GM10847 (cell line): Measurements from ENCODE around the gene SYNJ2.

Experiments used
- POLR2A ChIP-seq: IDR thresholded peaks from 2 replicates; pipeline ENCODE4 v1.6.1; 2011; ENCODE audit not compliant: insufficient read length; ENCODE audit errors: extremely low read depth

SYNJ2 gene, protein sequence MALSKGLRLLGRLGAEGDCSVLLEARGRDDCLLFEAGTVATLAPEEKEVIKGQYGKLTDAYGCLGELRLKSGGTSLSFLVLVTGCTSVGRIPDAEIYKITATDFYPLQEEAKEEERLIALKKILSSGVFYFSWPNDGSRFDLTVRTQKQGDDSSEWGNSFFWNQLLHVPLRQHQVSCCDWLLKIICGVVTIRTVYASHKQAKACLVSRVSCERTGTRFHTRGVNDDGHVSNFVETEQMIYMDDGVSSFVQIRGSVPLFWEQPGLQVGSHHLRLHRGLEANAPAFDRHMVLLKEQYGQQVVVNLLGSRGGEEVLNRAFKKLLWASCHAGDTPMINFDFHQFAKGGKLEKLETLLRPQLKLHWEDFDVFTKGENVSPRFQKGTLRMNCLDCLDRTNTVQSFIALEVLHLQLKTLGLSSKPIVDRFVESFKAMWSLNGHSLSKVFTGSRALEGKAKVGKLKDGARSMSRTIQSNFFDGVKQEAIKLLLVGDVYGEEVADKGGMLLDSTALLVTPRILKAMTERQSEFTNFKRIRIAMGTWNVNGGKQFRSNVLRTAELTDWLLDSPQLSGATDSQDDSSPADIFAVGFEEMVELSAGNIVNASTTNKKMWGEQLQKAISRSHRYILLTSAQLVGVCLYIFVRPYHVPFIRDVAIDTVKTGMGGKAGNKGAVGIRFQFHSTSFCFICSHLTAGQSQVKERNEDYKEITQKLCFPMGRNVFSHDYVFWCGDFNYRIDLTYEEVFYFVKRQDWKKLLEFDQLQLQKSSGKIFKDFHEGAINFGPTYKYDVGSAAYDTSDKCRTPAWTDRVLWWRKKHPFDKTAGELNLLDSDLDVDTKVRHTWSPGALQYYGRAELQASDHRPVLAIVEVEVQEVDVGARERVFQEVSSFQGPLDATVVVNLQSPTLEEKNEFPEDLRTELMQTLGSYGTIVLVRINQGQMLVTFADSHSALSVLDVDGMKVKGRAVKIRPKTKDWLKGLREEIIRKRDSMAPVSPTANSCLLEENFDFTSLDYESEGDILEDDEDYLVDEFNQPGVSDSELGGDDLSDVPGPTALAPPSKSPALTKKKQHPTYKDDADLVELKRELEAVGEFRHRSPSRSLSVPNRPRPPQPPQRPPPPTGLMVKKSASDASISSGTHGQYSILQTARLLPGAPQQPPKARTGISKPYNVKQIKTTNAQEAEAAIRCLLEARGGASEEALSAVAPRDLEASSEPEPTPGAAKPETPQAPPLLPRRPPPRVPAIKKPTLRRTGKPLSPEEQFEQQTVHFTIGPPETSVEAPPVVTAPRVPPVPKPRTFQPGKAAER (N-terminal part only)

DNA sequence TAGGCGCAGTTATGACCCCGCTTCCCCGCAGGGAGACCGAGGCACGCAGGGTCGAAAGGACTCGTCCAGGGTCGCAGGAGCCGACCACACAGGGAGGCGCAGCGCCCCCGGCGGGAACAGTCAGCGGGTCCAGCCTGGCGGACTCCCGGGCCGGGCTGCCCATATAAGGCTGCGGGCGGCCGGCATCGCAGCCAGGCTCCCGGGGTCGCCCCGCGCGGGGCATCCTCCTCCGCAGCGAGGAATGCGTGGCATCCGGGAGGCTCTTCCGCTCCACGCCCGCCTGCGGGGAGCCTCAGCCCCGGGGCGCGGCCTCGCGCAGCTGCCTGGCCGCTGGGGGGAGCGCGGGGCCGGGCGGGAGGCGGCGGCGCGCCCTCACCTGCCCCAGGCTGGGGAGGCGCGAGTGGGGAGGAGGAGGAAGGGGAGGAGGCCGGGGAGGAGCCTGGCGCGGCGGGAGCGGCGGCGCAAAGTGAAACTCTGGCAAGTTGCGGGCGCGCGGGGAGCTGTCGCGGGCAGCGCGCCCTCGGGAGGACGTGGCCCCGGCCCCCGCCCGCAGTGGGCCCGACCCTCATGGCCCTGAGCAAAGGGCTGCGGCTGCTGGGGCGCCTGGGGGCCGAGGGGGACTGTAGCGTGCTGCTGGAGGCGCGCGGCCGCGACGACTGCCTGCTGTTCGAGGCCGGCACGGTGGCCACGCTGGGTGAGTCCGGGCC, at the start of gene SYNJ2:
Gene SYNJ2 (plus strand): TSS at position 469 of the 707 bp plus-strand sequence. CDS start 99 bp downstream, at position 568.
- peak; percentile 8 for TF ChIP-seq POLR2A

DNA sequence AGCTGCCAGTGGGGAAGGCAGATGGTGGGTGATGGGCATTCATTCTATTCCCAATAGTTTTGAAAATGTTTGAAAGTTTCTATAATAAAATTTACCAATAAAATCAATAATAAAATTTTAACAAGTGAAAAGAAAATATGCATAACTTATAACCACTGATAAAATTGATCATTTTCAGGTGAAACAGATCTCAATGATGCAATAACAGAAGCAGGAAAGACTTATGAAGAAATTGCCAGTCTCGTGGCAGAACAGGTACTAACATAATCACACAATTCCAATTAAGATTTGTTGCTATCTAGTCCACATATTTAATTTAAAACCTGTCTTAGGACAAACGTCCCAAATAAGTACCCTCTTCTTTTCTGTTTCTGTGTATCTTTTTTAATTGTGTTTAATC, 45.9 kb upstream of the SYNJ2 start:
- no peak for TF ChIP-seq POLR2A

DNA sequence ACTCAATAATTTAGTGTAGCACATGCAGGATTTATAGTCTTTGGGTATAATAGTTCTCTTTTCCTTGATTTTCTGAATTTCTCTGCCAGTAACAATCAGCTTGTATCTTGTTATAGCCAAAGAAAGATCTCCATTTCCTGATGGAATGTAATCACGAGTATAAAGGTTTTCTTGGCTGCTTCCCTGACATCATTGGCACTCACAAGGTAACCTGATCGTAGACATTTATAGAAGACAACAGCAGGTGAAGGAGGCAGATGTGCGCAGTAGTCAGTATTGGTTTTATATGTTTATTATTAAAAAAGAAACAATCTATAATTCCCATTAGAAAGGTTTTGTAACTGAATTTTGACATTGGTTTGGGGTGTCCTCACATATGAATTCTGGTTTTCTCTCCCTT, 44.3 kb upstream of the SYNJ2 start:
- no peak for TF ChIP-seq POLR2A

DNA sequence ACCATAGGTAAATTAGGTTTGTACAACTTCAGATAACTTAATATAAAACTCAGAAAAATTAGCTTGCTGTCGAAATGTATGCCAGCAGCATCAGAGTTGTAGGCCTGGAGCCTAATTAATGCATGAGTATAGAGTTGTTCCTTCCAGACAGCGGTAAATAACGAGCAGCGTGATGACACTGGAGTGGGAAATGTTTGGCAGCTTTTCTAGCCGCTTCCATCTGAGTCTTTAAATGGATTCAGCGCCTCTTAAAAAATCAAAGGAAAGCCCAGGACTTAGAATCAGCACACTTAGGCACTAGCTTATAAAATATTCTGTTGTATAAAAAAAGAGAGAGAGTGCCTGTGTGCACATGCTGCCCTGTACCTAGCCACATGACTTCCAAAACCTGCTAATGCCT, 43.7 kb upstream of the SYNJ2 start:
- TF ChIP-seq POLR2A = no peak

DNA sequence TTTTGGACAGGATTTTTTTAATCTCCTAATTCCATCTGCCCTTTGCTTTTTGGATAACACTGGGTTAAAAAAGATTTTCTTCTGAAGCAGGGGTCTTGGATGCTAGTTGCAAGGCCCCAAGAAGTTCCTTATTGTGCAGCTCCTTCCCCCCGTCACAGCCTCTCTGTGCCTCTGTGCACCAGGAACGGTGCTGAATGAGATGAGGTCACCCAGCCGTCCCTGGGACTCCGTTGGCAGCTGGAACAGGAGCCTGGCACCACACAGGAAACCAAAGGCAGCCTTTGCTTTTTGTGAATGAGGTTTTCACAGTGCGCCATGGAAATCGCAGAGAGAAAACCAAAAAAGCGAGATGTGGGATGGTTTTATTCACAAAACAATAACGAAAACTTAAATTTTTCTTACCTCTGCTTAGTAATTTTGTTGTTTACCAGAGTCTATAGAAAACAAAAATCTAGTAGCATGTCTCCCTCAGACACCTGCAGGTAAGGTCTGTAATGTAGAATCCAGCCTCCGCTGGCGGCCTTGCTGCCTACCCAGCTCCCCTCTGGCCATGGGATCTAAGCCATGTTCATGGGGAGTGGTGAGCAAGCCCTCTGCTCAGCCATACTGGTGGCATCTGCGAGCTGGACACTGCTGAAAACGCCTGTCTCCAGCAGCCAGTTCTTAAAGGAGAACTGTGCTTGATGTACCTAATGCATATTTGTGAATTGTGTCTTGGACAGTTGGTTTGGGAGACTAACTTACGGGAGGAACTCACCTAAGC, 40.4 kb upstream of the SYNJ2 start:
- no peak for TF ChIP-seq POLR2A

DNA sequence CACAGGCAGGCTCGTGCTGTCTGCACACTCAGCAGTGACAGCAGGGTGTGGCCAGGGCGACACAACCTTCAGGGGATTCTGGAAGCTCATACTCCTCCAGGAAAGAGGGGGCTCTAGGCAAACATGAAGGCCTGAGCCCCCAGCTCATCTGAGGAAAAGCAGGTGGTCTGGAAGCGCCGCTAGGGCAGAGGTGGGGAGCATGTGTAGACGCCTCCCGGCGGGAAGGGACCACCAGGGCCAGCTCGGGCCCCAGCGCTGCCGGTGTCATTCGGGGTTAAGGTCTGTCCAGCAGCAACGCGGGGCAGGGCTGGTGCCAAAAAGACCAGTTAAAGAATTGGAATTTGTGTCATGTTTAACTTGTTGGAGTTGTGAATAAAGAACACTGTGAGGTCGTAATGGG, 39.3 kb upstream of the SYNJ2 start:
- TF ChIP-seq POLR2A = no peak

DNA sequence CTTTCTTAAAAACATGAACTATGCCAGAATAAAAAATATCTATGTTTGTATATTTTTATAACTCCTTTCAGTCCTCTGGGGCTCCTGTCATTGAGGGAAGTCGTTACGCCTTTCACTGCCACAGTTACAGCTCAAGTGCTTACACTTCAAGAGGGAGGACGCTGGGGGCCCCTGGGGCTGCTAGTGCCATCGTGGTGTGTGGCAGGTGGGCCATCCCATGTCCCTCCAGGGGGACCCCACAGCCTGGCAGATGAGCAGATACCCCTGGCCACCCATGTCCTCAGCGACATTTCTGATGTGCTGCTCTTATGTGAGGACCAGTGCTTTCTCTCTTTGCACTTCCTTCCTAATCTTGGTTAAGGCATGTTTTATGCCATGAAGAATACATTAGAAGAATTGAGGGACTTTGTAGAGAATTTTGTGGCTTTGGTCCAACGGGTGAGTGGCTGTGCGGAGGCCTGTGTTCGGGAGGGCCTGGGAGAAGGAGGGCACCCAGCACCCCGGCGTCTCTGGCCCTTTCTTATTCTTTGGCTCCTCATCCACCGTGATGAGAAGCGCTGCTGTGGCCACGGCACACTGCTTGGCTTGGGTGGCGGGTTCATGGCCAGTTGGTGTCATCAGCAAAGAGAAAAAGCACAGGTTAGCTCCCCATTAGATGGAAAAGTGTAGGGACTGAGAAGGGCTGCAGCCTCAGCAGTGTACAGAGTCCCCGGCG, 38.3 kb upstream of the SYNJ2 start:
- no peak for TF ChIP-seq POLR2A

DNA sequence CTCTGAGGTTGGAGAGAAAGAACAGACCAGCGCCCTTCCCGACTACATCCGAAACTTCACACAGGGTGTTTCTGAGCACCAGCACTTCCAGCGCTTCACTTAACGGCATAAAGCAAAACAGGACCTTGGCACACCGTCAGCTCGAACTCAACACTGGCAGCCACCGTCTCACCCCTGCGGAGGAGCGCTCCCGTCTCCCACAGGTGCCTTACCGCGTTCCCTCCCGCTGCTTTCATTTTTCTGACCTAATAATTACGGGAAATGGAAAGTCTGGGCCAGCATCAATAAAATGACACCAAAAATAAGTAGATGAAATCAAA, 37.7 kb upstream of the SYNJ2 start:
- TF ChIP-seq POLR2A = no peak

DNA sequence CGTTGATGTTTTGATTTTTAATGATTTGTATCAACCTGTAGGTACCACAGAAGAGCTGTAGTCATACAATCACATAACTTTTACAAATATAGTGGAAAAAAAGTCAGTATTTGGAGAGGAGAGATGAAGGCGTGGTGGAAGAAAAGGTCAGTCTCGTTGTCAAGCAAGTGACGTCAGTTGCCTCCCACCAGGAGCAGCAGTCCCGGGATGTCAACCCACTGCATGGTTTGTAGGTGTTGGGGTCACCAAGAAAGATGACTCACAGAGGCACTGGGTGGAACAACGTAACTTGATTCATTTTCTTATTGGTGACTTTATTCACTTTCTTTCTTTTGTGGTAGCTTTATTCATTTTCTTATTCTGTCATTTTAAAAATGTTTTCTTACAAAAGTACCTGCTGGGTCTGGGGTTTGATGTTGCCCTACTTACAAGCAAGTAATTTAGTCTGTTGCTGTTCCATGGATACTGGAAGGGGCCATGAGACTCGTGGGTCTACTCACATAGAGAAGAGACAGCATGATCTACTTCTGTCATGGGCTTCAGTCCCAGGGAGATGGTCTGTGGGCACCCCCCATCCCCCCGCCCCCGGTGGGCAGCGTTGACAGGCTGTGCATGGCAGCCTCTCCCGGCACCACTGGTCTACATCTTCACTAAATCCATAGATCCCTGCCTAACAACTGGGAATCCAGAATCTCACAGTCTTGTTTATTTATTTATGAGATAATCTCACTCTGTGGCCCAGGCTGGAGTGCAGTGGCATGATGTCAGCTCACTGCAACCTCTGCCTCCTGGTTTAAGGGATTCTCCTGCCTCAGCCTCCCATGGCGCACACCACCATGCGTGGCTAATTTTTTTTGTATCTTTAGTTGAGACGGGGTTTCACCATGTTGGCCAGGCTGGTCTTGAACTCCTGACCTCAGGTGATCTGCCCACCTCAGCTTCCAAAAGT, 36.4 kb upstream of the SYNJ2 start:
- no peak for TF ChIP-seq POLR2A

DNA sequence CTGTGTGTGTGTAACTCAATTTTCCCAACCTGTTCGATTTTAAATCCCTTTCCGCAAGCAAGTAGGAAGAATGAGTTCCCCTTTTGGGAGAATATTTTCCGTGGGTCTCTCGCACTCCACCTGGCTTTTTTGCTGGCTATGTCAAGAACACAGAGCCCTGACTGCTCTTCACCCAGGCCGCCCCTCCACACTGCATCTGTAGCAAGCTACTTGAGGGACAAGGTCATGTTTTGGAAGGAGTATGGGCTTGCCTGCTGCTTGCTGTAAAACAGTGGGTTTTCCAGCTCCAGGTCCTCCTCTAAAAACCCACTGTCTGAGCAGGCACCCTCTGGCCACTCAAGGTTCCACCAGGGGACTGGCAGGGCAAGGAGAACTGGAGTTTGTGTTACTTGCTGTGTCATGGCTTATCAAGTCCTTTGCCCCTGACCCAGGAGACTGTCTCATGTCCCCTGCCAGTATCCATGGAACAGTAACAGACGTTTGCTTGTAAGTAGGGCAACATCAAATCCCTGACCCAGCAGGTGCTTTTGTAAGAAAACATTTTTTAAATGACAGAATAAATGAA, 35.5 kb upstream of the SYNJ2 start:
- TF ChIP-seq POLR2A = no peak

DNA sequence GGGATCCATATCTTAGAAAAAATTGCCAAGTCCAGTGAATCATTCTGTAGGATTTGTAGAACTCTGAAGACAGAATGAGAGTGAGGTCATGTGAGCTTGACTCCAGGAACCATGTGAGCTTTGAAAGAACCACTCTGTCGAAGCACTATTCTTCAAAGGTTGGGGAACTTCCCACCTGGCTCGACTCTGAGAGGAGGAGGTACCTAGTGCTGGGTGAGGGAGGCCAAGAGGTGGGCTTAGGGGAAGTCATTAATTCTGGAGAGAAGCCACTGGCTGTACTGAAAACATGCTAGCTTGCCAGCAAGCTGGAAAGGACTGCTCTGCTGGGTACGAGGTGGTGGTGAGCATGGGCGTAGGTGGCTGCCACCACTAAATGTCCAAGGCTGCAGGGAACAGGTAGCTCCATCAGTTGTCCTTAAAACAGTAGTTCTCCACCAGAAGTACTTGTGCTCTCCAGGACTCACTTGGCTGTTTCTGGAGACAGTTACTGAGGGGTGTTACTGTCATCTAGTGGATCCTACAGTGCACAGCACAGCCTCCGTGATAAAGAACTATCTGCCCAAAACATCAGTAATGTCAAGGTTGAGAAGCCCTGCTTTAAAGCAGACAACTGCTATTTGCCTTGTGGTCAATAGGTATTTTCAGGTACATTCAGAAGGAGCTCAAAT, 34.7 kb upstream of the SYNJ2 start:
- no peak for TF ChIP-seq POLR2A

DNA sequence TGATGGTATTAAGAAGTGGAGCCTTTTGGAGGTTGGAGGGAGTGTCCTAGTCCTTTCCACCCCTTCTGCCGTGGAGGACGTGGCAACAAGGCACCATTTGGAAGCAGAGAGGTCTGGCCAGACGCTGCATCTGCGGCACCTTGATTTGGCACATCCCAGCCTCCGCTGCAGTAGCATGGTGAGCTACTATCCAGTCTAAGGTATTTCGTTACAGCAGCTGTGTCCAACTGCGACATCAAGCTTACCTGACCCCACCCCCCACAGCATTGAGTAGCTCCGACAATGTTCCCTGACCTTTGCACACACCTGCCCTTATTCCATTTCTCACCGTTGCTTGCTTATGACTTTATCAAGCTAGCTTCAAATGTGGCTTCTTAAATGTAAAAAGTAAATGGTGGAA, 29.8 kb upstream of the SYNJ2 start:
- TF ChIP-seq POLR2A = no peak
